GM12865 (cell line): ENCODE data around the gene CHAF1A.

ENCODE experiments used
- DNase-seq: peaks from one replicate; pipeline ENCODE4 v3.0.0; 2010; ENCODE audit warnings: low read depth
- H3K4me3 ChIP-seq: 2 replicates; pipeline ENCODE4 v1.5.1; 2011; ENCODE audit warnings: mild to moderate bottlenecking, low read depth, low read length, control low read depth
- TF ChIP-seq, protein P1 (sequence below): IDR thresholded peaks from 2 replicates; pipeline ENCODE4 v1.5.1; 2011; ENCODE audit warnings: low read length, control low read depth, low read depth, inconsistent platforms; ENCODE audit not compliant: insufficient read depth; ENCODE audit errors: missing control alignments

CHAF1A gene

DNA sequence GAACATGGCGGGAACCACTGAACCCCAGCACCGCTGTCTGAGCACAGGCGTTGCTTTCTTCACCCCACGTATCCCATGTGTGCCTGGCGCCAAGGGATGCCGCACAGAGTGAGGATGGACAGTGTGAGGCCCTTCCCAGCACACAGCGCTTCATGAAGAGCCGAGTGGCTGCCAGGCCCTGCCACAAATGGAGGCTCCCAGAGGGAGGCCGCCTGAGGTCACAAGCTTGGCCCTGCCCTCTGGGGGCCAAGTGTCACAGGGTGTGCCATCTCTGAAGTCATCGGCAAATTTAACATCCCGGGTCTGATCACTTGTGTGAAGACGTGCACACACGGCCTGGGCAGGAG, 34.7 kb upstream of the CHAF1A start:
- peak; percentile 40 for DNase-seq
- H3K4me3 ChIP-seq, result no peak overlapping the region

DNA sequence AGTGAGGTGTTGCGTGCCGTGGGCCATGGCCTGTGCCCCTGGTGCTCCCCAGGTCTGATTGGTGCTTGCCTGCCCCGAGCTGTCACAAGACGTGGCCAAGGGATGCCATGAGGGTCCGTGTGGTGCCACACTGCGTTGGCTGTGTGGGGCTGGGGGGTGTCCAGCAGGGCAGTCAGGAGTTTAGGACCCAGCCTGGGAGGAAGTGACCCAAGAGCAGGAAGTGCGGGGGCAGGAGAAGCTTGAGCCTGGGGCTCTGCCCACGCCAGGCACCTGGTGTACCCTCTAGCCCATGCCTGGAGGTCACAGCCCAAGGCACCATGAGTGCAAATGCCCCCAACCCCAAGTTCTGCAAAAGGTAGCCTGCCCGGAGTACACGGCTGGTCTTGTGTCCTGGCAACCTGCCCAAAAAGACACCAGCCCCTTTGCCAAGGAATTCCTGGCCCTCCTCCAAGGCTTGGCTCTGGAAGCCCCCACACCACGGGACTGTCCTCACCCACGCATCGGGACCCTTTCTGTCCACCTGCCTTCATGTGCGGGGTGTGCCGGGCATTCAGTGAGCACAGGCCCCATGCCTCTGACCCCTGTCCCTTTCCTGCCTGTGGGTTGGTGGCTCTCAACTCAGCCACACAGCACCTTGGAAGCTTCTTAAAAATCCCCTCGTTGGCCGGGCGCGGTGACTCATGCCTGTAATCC, 34.2 kb upstream of the CHAF1A start:
- TF ChIP-seq, protein P1, sequence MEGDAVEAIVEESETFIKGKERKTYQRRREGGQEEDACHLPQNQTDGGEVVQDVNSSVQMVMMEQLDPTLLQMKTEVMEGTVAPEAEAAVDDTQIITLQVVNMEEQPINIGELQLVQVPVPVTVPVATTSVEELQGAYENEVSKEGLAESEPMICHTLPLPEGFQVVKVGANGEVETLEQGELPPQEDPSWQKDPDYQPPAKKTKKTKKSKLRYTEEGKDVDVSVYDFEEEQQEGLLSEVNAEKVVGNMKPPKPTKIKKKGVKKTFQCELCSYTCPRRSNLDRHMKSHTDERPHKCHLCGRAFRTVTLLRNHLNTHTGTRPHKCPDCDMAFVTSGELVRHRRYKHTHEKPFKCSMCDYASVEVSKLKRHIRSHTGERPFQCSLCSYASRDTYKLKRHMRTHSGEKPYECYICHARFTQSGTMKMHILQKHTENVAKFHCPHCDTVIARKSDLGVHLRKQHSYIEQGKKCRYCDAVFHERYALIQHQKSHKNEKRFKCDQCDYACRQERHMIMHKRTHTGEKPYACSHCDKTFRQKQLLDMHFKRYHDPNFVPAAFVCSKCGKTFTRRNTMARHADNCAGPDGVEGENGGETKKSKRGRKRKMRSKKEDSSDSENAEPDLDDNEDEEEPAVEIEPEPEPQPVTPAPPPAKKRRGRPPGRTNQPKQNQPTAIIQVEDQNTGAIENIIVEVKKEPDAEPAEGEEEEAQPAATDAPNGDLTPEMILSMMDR, result no peak
- peak overlapping the region; percentile 39 for H3K4me3 ChIP-seq

More for the DNA sequence above, 34.7 kb upstream of the CHAF1A start:
- TF ChIP-seq, protein P1, result no peak

DNA sequence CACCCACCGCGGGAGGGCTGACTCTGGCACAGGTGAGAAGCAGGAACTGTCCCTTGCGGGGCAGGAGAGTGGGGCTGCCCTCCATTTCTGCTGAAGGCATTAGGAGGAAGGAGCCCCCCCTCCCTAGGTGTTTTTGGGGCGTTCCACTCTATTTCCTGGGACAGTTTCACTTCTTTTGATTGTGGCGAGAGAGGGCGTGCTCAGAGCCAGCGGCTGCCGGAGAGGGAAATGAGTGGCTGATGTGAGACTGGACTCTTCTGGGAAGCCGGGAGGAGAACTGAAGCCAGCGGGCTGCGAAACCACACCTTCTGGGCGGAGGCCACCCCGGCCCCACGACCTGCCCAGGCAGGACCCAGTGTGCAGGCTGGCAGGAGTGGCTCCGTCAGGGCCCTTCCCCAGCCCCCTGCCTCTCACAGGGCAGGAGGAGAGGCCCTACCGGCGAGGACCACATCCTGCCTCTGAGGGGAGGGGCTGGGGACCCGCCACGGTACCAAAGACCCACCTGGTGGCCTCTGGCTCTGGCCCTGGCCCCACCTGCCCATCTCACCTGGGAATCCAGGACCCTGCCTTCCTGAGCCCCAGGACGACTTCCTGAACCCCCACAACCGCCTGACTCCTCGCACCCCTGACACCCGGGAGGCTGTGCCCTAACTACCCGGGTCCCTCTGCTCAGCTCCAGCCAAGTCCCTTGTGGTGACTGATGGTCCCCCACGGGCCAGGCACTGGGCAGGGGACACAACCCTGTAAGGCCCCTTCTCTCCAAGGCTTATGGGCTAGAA, 33.1 kb upstream of the CHAF1A start:
- TF ChIP-seq, protein P1, result peak; percentile 4
- DNase-seq, result peak; percentile 94
- H3K4me3 ChIP-seq, result peak overlapping the region; percentile 43

More for the DNA sequence above, 34.2 kb upstream of the CHAF1A start:
- DNase-seq, result peak; percentile 67

DNA sequence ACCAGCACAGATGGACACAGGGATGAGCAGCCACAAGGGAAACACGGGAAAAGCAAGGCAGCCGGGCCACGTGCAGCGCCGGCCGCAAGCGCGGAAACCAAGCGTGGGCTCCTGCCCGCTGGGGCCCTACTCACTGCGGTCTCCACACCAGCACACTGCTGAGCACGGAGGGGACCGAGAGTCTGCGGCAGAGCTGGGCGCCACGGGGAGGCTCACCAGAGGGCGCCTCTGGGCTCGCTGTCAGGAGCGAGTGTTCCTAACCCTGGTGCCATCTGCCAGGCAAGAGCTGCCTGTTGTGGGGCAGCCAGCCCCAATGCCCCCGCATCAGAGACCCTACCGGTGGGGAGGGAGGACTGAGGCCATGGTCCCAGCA, 32.6 kb upstream of the CHAF1A start:
- H3K4me3 ChIP-seq, result peak overlapping the region; percentile 43
- peak; percentile 89 for DNase-seq
- TF ChIP-seq, protein P1, result peak; percentile 59

DNA sequence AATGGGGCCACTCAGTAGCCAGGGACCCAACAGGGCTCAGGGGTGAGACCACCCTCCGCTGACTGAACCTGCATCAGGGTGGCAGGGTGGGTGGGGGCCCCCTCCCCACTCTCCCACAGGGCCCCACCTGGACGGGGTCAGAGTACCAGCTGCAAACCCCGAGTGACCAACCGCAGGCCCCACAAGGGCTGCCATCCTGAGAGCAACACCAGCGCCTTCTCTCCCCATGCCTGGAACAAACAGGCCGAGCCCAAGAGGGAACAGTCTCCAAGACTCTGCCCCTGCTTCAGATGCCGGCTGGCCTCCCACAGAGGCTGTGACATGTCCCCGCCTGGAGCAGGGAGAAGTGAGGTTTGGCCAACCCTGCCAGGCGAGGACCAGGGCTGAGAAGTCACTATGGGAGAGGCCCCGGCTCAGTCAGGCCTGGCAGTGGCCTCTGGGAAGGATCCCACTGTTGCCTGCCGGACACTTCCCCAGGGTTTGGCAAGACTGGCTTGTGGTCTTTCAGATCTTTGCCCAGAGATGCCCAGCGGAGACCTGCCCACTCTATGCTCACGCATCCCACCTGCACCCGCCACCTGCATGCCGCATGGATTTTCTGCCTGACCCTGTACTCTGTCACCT, 31.9 kb upstream of the CHAF1A start:
- TF ChIP-seq, protein P1, result no peak
- DNase-seq, result no peak
- H3K4me3 ChIP-seq, result peak overlapping the region; percentile 43

DNA sequence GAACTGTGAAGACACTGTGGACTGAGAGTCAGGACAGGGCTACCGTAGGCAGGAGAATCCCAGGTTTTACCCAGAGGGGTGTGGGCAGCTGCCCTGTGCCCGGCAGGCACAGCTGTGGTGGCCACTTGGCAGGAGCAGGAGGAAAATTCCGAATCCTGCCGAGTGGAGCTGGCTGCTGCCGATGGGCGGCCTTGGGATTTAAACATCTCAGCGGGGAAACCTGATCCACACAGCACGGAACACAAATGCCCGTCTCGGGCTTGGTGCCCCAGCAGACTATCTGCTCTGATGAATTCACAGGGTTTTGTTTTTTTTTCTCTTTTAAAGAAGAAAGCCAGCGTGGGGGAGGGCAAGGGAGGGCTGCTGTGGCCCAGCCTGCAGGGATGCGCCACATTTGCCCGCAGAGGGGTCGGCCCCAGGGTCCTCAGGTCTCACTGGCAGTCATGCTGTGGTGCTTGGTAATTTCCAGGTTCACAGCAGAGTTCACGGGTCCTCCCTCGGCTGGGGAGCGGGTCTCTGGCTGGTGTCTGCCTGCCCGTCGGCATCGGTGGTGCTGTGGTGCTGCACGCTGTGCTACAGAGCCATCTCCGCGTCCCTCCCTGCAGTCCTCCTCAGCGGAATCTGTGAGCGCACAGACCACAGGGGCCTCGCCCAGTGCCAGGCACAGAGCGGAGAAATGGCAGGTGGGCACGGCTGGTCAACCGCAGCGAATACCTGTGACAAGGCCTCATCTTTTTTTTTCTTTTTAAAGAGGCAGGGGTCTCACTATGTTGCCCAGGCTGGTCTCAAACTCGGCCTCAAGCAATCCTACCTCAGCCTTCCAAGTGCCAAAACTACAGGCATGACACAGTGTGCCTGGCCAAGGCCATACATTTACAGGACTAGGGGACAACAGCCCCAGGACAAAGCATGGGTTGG, 30.9 kb upstream of the CHAF1A start:
- DNase-seq, result no peak
- TF ChIP-seq, protein P1, result no peak
- H3K4me3 ChIP-seq, result peak overlapping the region; percentile 43
